ENCODE results near the gene NFIX.
A peak's percentile ranks its signal among the peaks of the same experiment; 100 is the strongest.

NFIX gene

DNA sequence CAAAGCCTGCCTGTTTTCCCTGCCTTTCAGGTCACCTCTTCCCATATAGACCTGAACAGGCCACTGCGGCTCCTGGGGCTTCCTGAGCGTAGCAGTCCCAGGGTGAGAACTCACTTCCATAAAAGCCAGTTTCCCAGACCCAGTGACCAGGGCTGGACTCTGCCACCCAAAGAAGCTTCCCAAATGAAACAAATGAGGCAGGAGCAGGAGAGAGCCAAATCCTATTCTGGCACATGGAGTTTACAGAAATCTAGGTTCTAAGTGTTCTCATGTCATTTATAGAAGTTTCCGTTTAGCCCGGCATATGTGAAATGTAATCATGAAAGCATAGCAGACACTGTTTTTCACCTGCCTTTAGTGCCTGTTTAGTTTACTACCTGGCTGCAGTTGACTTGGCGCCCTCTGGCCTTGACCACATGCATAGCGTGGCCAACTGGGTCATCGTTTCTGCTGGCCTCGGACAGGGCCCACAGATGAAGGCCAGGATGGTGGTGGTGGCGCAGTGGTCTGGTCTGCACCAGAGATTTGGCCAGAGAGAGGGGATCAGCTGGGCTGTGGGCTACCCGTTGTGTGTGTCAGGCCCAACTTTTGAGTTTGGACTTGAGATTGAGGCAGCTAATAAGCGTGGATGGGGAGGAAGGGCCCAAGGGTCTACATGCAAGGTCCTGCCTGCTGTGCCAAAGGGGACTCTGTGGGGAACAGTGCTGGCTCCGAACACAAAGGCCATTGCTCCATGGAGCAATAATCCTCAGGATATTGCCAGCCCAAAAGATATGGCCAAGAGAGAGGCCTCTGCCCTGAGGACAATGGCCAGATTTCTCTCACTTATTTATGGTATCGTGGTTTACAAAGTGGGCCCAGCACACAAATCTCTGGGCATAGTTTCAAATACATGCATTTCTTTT is 43.3 kb downstream of the NFIX start:
- Histone ChIP-seq H3K36me3 (ENCODE audit: control insufficient read depth, insufficient read depth, low read length, severe bottlenecking) (no peaks in the 10 kb centered on the region), H3K9ac (ENCODE audit: low read length) (peak overlapping the region; percentile 69), H3K27me3 (replicated peaks; ENCODE audit: control insufficient read depth, insufficient read depth, low read length) (no peaks in the 10 kb centered on the region), H3K4me1 (ENCODE audit: control insufficient read depth, insufficient read depth, low read length) (peaks cover 93% of the 10 kb centered on the region), H3K4me3 (ENCODE audit: low read length) (no peak overlapping the region), H3K9me3 (ENCODE audit: control insufficient read depth, low read length) (no peaks in the 10 kb centered on the region)
- DNase-seq (ENCODE audit: low read depth), result no peak

DNA sequence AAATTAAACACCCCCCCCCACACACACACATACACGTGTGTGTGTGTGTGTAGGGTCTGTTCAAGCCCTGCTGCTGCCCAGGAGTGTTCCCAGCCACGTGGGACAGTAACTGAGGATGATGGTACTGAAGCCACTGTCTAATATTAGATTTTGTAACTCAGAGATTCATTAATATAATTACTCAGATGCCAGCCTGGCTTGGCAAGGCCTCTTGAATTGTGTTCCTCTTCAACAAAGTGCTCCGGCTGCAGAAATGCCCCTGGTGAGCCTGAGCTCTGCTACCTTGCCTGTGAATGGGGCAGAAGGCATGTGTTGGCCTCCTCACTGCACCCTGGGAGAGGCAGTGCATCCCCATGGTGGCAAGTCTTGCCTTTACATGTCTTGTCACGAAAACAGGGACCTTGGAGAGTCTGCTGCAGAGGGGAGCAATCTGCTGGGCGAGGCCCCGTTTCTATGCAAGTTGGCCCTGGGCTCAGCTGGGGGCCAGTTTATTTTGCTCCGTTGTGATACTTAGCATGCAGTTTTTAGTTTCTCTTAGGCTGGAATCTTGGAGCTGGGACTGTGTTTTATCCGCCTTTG is 44.0 kb downstream of the NFIX start:
- H3K4me3 ChIP-seq (ENCODE audit: low read length), result no peak overlapping the region
- no peaks in the 10 kb centered on the region for H3K27me3 ChIP-seq (replicated peaks; ENCODE audit: control insufficient read depth, insufficient read depth, low read length)
- H3K9ac ChIP-seq (ENCODE audit: low read length), result peak overlapping the region; percentile 69

DNA sequence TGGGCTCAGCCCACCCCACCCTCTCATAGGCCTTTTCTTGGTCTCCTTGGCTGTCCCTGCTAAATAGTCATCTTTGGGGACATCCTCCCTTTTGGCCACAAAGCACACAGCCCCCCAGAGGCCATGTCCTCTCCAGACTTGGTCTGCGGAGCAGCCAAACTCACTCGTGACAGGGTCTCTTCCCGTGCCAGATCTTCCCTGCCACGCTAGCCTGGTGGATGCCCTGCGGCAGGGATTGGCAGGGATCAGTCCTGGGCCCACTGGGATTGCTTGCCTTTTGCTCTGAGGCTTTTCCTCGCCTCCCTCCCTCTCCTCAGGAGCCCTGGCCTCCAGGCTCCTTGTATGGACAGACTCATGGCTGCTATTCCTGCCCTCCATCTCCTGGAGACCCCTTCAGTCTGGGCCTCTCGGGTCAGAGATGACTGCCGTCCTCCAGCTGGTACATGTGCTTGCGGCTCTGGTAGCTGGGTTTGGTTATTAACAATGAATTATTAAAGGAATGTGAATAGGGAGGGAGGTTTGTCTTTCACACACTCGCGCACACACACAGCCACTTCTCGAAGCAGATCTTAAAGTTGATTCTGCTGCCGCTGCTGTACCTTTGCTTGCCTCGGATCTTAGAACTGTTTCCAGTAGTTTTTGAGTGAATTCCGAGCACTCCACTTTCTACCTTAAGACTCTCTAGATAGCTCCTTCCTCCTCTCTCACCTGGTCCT is 45.1 kb downstream of the NFIX start:
- peak overlapping the region; percentile 69 for H3K9ac ChIP-seq (ENCODE audit: low read length)

More for the DNA sequence above, 44.0 kb downstream of the NFIX start:
- no peak for DNase-seq (ENCODE audit: low read depth)
- Histone ChIP-seq H3K9me3 (ENCODE audit: control insufficient read depth, low read length) (no peaks in the 10 kb centered on the region), H3K36me3 (ENCODE audit: control insufficient read depth, insufficient read depth, low read length, severe bottlenecking) (no peaks in the 10 kb centered on the region), H3K4me1 (ENCODE audit: control insufficient read depth, insufficient read depth, low read length) (peaks cover 90% of the 10 kb centered on the region)

DNA sequence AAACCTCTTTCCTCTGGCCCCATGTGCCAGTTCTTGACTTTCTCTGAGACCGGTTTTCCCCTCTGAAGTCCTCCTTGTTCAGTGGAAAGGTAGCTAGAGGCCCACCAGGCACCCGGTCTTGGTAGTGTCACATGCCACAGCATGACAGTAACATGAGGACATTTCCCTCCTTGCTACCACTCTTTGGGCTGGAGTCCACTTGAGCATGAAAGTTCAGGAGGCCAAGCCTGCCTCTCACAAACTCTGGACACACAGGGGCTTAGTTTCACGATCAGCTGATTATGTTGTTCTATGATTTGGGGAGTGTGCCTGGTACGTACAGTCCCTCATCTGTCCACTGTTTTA is 45.6 kb downstream of the NFIX start:
- H3K4me1 ChIP-seq (ENCODE audit: control insufficient read depth, insufficient read depth, low read length), result peaks cover 89% of the 10 kb centered on the region
- DNase-seq (ENCODE audit: low read depth), result no peak
- no peaks in the 10 kb centered on the region for H3K27me3 ChIP-seq (replicated peaks; ENCODE audit: control insufficient read depth, insufficient read depth, low read length)
- peaks cover 6% of the 10 kb centered on the region for H3K36me3 ChIP-seq (ENCODE audit: control insufficient read depth, insufficient read depth, low read length, severe bottlenecking)
- H3K9ac ChIP-seq (ENCODE audit: low read length), result peak overlapping the region; percentile 69
- H3K9me3 ChIP-seq (ENCODE audit: control insufficient read depth, low read length), result no peaks in the 10 kb centered on the region
- H3K4me3 ChIP-seq (ENCODE audit: low read length), result peak overlapping the region; percentile 38

More for the DNA sequence above, 45.1 kb downstream of the NFIX start:
- H3K27me3 ChIP-seq (replicated peaks; ENCODE audit: control insufficient read depth, insufficient read depth, low read length), result no peaks in the 10 kb centered on the region
- H3K36me3 ChIP-seq (ENCODE audit: control insufficient read depth, insufficient read depth, low read length, severe bottlenecking), result peaks cover 3% of the 10 kb centered on the region
- no peak for DNase-seq (ENCODE audit: low read depth)
- peak overlapping the region; percentile 38 for H3K4me3 ChIP-seq (ENCODE audit: low read length)
- peaks cover 89% of the 10 kb centered on the region for H3K4me1 ChIP-seq (ENCODE audit: control insufficient read depth, insufficient read depth, low read length)
- H3K9me3 ChIP-seq (ENCODE audit: control insufficient read depth, low read length), result no peaks in the 10 kb centered on the region

GRCh38 chr19:13042443-13043130 is 47.3 kb downstream of the NFIX start:
- no peaks in the 10 kb centered on the region for H3K9me3 ChIP-seq (ENCODE audit: control insufficient read depth, low read length)
- H3K27me3 ChIP-seq (replicated peaks; ENCODE audit: control insufficient read depth, insufficient read depth, low read length), result no peaks in the 10 kb centered on the region
- no peak overlapping the region for H3K4me3 ChIP-seq (ENCODE audit: low read length)
- no peak for DNase-seq (ENCODE audit: low read depth)
- H3K4me1 ChIP-seq (ENCODE audit: control insufficient read depth, insufficient read depth, low read length), result peaks cover 74% of the 10 kb centered on the region
- peak overlapping the region; percentile 4 for H3K9ac ChIP-seq (ENCODE audit: low read length)
- peaks cover 10% of the 10 kb centered on the region for H3K36me3 ChIP-seq (ENCODE audit: control insufficient read depth, insufficient read depth, low read length, severe bottlenecking)

DNA sequence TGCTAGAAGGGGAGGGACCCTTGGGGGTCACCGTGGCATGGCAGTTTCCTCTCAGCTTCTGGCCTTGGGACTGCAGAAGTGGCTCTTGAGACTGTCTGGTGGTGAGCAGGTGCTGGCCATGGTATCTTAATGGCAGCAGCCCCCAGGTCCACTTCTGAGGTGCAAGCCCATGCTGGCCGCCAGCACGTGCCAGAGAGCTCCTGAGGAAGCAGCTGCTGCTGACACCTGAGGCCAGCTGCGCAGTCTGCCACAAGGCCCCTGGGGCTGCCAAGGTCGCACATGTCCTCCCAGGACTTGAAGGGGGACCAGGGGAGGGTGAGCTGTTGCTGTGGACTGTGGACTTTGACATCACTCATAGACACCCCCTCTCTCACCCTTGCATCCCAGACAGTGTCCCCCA is 48.0 kb downstream of the NFIX start:
- Histone ChIP-seq H3K36me3 (ENCODE audit: control insufficient read depth, insufficient read depth, low read length, severe bottlenecking) (peaks cover 15% of the 10 kb centered on the region), H3K9ac (ENCODE audit: low read length) (no peak overlapping the region), H3K4me3 (ENCODE audit: low read length) (no peak overlapping the region), H3K27me3 (replicated peaks; ENCODE audit: control insufficient read depth, insufficient read depth, low read length) (no peaks in the 10 kb centered on the region), H3K9me3 (ENCODE audit: control insufficient read depth, low read length) (no peaks in the 10 kb centered on the region), H3K4me1 (ENCODE audit: control insufficient read depth, insufficient read depth, low read length) (peaks cover 67% of the 10 kb centered on the region)
- DNase-seq (ENCODE audit: low read depth), result no peak

GRCh38 chr19:13044231-13044836 is 49.1 kb downstream of the NFIX start:
- Histone ChIP-seq H3K4me3 (ENCODE audit: low read length) (no peak overlapping the region), H3K9ac (ENCODE audit: low read length) (peak overlapping the region; percentile 15), H3K27me3 (replicated peaks; ENCODE audit: control insufficient read depth, insufficient read depth, low read length) (no peaks in the 10 kb centered on the region), H3K9me3 (ENCODE audit: control insufficient read depth, low read length) (no peaks in the 10 kb centered on the region), H3K36me3 (ENCODE audit: control insufficient read depth, insufficient read depth, low read length, severe bottlenecking) (peaks cover 15% of the 10 kb centered on the region), H3K4me1 (ENCODE audit: control insufficient read depth, insufficient read depth, low read length) (peaks cover 57% of the 10 kb centered on the region)
- no peak for DNase-seq (ENCODE audit: low read depth)

DNA sequence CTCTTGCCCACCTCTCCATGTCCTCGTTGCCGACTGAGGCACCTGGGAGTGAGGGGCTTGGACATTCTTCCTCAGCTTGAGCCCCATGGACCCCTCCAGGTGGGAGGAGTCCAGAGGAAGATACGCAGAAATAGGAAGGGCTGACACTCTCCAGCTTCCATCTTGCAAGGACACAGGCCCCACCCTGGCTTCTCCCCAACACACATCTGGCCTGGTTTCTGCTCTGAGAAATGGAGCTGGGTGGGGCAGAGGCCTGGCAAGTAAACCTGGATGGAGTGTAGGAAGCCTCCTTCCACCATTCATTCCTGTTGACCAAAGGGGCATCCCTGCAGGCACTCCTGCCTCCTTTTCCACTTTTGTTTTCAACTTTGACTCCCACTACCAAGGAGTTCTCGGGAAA is 50.5 kb downstream of the NFIX start:
- Histone ChIP-seq H3K4me3 (ENCODE audit: low read length) (no peak overlapping the region), H3K4me1 (ENCODE audit: control insufficient read depth, insufficient read depth, low read length) (peaks cover 53% of the 10 kb centered on the region), H3K36me3 (ENCODE audit: control insufficient read depth, insufficient read depth, low read length, severe bottlenecking) (peaks cover 15% of the 10 kb centered on the region), H3K9me3 (ENCODE audit: control insufficient read depth, low read length) (no peaks in the 10 kb centered on the region), H3K27me3 (replicated peaks; ENCODE audit: control insufficient read depth, insufficient read depth, low read length) (no peaks in the 10 kb centered on the region), H3K9ac (ENCODE audit: low read length) (no peak overlapping the region)
- no peak for DNase-seq (ENCODE audit: low read depth)

- Histone ChIP-seq H3K4me1 (ENCODE audit: control insufficient read depth, insufficient read depth, low read length) (peaks cover 59% of the 10 kb centered on the region), H3K27me3 (replicated peaks; ENCODE audit: control insufficient read depth, insufficient read depth, low read length) (no peaks in the 10 kb centered on the region)
Observed at GRCh38 chr19:13047374-13047773, 52.1 kb downstream of the NFIX start.

DNA sequence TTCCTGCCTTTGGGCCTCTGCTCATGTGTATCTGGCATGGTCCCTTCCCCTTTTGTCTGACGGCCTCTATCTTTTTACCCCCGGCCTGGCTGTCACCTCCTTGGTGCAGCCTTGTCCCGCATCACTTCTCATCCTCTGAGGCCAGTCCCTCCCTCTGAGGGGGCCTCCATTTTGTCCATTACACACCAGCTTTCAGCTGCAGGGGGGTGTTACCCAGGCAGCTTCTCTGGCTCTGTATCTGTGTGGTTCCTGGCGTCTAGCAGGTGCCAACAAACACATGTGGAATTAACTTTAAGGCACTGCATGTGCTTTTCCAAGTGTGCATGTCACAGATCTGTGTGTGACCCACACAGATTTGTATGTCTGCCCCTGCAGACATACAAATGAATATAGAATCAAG is 55.0 kb downstream of the NFIX start:
- H3K4me3 ChIP-seq (ENCODE audit: low read length), result no peak overlapping the region
- peaks cover 60% of the 10 kb centered on the region for H3K4me1 ChIP-seq (ENCODE audit: control insufficient read depth, insufficient read depth, low read length)
- no peak for DNase-seq (ENCODE audit: low read depth)
- no peaks in the 10 kb centered on the region for H3K27me3 ChIP-seq (replicated peaks; ENCODE audit: control insufficient read depth, insufficient read depth, low read length)
- H3K36me3 ChIP-seq (ENCODE audit: control insufficient read depth, insufficient read depth, low read length, severe bottlenecking), result peaks cover 13% of the 10 kb centered on the region
- H3K9me3 ChIP-seq (ENCODE audit: control insufficient read depth, low read length), result no peaks in the 10 kb centered on the region
- H3K9ac ChIP-seq (ENCODE audit: low read length), result peak overlapping the region; percentile 91

More at GRCh38 chr19:13047374-13047773, 52.1 kb downstream of the NFIX start:
- H3K9ac ChIP-seq (ENCODE audit: low read length), result no peak overlapping the region
- no peak for DNase-seq (ENCODE audit: low read depth)
- H3K4me3 ChIP-seq (ENCODE audit: low read length), result no peak overlapping the region
- peaks cover 15% of the 10 kb centered on the region for H3K36me3 ChIP-seq (ENCODE audit: control insufficient read depth, insufficient read depth, low read length, severe bottlenecking)
- no peaks in the 10 kb centered on the region for H3K9me3 ChIP-seq (ENCODE audit: control insufficient read depth, low read length)
